Spleen (tissue), 11 donors: ENCODE data around the gene KRT31. TPM values are rescaled to one million over a fixed set of nuclear protein-coding genes. Genes with fewer than 3 reads are reported as not detected.
"Not testable (repeated sequence)": the region's sequence is repeated elsewhere in the genome, so short reads cannot be mapped to it uniquely, and the experiment has no call there.

Experiments used
- DNase-seq: peaks from one replicate; pipeline ENCODE4 v3.0.0-alpha.2; 2020
- H3K27ac ChIP-seq, 8 donors: fragments of 200-600 bp; sonication (generic) in 7 of 8; 1 replicate in 4 of 8; 2 replicates in 4 of 8; pipeline versions ENCODE4 v1.5.0 to v1.8.0; 2016 to 2021; ENCODE audit warnings: inconsistent platforms in 4 of 8, mild to moderate bottlenecking in 4 of 8, moderate library complexity in 1 of 8
- H3K27me3 ChIP-seq, 7 donors: fragments of 200-600 bp; sonication (generic) in 6 of 7; replicated peaks in 1 of 7; 1 replicate in 4 of 7; 2 replicates in 3 of 7; pipeline versions ENCODE4 v1.5.0 to v1.8.0; 2016 to 2021; ENCODE audit warnings: inconsistent platforms in 3 of 7, mild to moderate bottlenecking in 1 of 7
- H3K36me3 ChIP-seq, 6 donors: fragments of 200-600 bp; sonication (generic) in 5 of 6; 1 replicate in 4 of 6; 2 replicates in 2 of 6; pipeline versions ENCODE4 v1.5.0 to v1.8.0; 2016 to 2021; ENCODE audit warnings: inconsistent platforms in 2 of 6
- H3K4me1 ChIP-seq, 6 donors: fragments of 200-600 bp; sonication (generic) in 5 of 6; 1 replicate in 3 of 6; 2 replicates in 3 of 6; pipeline versions ENCODE4 v1.5.0 to v1.8.0; 2016 to 2021; ENCODE audit warnings: inconsistent platforms in 3 of 6
- H3K4me3 ChIP-seq, 8 donors: fragments of 200-600 bp; sonication (generic) in 7 of 8; 1 replicate in 4 of 8; 2 replicates in 4 of 8; pipeline versions ENCODE4 v1.5.0 to v1.8.0; 2016 to 2021; ENCODE audit warnings: inconsistent platforms in 4 of 8, mild to moderate bottlenecking in 4 of 8, moderate library complexity in 2 of 8
- H3K9me3 ChIP-seq, 8 donors: fragments of 200-600 bp; sonication (generic) in 7 of 8; 1 replicate in 4 of 8; 2 replicates in 4 of 8; pipeline versions ENCODE4 v1.5.0 to v1.8.0; 2016 to 2021; ENCODE audit warnings: inconsistent platforms in 4 of 8
- CTCF ChIP-seq, 11 experiments: fragments of 200-600 bp in 7 of 11; fragments of 450-650 bp in 4 of 11; sonication (generic) in 4 of 11; IDR thresholded peaks in 8 of 11; conservative IDR thresholded peaks in 3 of 11; 1 replicate in 7 of 11; 2 replicates in 4 of 11; pipeline versions ENCODE4 v1.4.0 to v1.8.0; 2016 to 2021; ENCODE audit warnings: antibody characterized with exemption in 11 of 11, inconsistent platforms in 4 of 11, mild to moderate bottlenecking in 1 of 11
- POLR2A ChIP-seq, 3 donors: fragments of 450-650 bp; IDR thresholded peaks; one replicate each; pipeline ENCODE4 v1.5.1; 2017; ENCODE audit warnings: antibody characterized with exemption in 3 of 3, mild to moderate bottlenecking in 1 of 3
- POLR2AphosphoS5 ChIP-seq, 3 donors: sonication (generic); formaldehyde crosslinking; IDR thresholded peaks; one replicate each; pipeline ENCODE4 v1.5.1; 2017; ENCODE audit warnings: antibody characterized with exemption in 3 of 3
- WGBS, 5 donors: extraction: QIAGEN DNeasy Blood & Tissue Kit in 3 of 5; methylation state at CpG; one replicate each; pipeline versions ENCODE4 v1.1.5 to v1.1.7; 2013 to 2018; 5-methylcytosine and 5-hydroxymethylcytosine counted together
- intact Hi-C: fragments of 100-400 bp; cut with DNase I; formaldehyde crosslinking; loops from one replicate; pipeline ENCODE4 v1.15.0; 2023; ENCODE audit warnings: low total_unique reads
- polyA plus RNA-seq, 3 donors: library from polyadenylated mRNA; stranded (reverse); fragments of 200-250 nt; gene quantifications; one replicate each; pipeline ENCODE4 v1.2.1, GENCODE V29; 2013
- total RNA-seq, 7 donors: library from RNA; depleted of rRNA in 3 of 7; stranded (reverse); fragments of >200 nt in 3 of 7; fragmentation: NEBNext Ultra II Directional in 4 of 7; extraction: Animal tissue kit (Norgen Biotek cat#: 25700) in 4 of 7; gene quantifications; one replicate each; pipeline versions ENCODE4 v1.1.0 to v1.2.1, GENCODE V29; 2016 to 2021
- donor health status: healthy with polysubstance abuse.
- donor health status: DM: no; HTN: no; CAD: no; lungs with moderate emphysema.
- donor health status: DM: no; HTN: no; CAD: no.
- donor health status: Bipolar disorder and iron deficiency.
- donor health status: healthy.
- donor health status: DM: no; HTN: no; CAD: no.
- donor health status: DM: yes; HTN: yes; CAD: no.

The KRT31 gene
- total and polyA plus RNA-seq, 10 donors = not detected

GRCh38 chr17:41437254-41437653, 39.8 kb upstream of the KRT31 start:
- TF ChIP-seq POLR2A (IDR thresholded peaks at IDR 0.05) (no peak), POLR2AphosphoS5 (IDR thresholded peaks at IDR 0.05) (no peak), CTCF (IDR thresholded peaks at IDR 0.05 in 8 of 11, conservative IDR thresholded peaks at IDR 0.05 in 3 of 11) (no peak)
- no peak overlapping the region for H3K27ac ChIP-seq
- H3K4me1 ChIP-seq = peaks cover 0 to 4% (median 0%) of the 10 kb centered on the region in 6 donors
- H3K4me3 ChIP-seq = no peak overlapping the region
- intact Hi-C loops = no loop called here
- H3K9me3 ChIP-seq = no peaks in the 10 kb centered on the region
- WGBS, 5 donors = 69 to 83% (median 73%) methylated on average over 7 of the region's 7 CpGs
- no peaks in the 10 kb centered on the region for H3K36me3 ChIP-seq
- no peak for DNase-seq
- H3K27me3 ChIP-seq = peaks cover 0 to 9% (median 0%) of the 10 kb centered on the region in 7 donors

- no peak for DNase-seq
- no peak for TF ChIP-seq POLR2A (IDR thresholded peaks at IDR 0.05)
- no peak for TF ChIP-seq POLR2AphosphoS5 (IDR thresholded peaks at IDR 0.05)
- no peak for TF ChIP-seq CTCF (IDR thresholded peaks at IDR 0.05 in 8 of 11, conservative IDR thresholded peaks at IDR 0.05 in 3 of 11)
- H3K4me1 ChIP-seq = peaks cover 0 to 4% (median 0%) of the 10 kb centered on the region in 6 donors
- no peaks in the 10 kb centered on the region for H3K9me3 ChIP-seq
- intact Hi-C loops = no loop called here
- H3K27me3 ChIP-seq = peaks cover 0 to 16% (median 0%) of the 10 kb centered on the region in 7 donors
- WGBS, 5 donors = 59 to 75% (median 68%) methylated on average over 5 of the region's 5 CpGs
- H3K36me3 ChIP-seq = no peaks in the 10 kb centered on the region
- H3K4me3 ChIP-seq = no peak overlapping the region
- H3K27ac ChIP-seq = no peak overlapping the region
Observed at GRCh38 chr17:41434415-41434814, 37.0 kb upstream of the KRT31 start.

- TF ChIP-seq POLR2AphosphoS5 (IDR thresholded peaks at IDR 0.05) (no peak), CTCF (IDR thresholded peaks at IDR 0.05 in 8 of 11, conservative IDR thresholded peaks at IDR 0.05 in 3 of 11) (no peak), POLR2A (IDR thresholded peaks at IDR 0.05) (no peak)
- peaks cover 0 to 4% (median 0%) of the 10 kb centered on the region in 6 donors for H3K4me1 ChIP-seq
- intact Hi-C loops = no loop called here
- H3K36me3 ChIP-seq = no peaks in the 10 kb centered on the region
- H3K27me3 ChIP-seq = peaks cover 0 to 17% (median 0%) of the 10 kb centered on the region in 7 donors
- no peaks in the 10 kb centered on the region for H3K9me3 ChIP-seq
- DNase-seq = no peak
- H3K27ac ChIP-seq = no peak overlapping the region
- H3K4me3 ChIP-seq = no peak overlapping the region
- WGBS, 5 donors = 42 to 74% (median 63%) methylated on average over 4 of the region's 4 CpGs
Observed at GRCh38 chr17:41434005-41434404, 36.6 kb upstream of the KRT31 start.

GRCh38 chr17:41433586-41433985, 36.2 kb upstream of the KRT31 start:
- H3K4me3 ChIP-seq = no peak overlapping the region
- intact Hi-C loops = no loop called here
- peaks cover 0 to 17% (median 0%) of the 10 kb centered on the region in 7 donors for H3K27me3 ChIP-seq
- no peak for DNase-seq
- WGBS, 5 donors = 51 to 62% (median 59%) methylated on average over 4 of the region's 4 CpGs
- H3K36me3 ChIP-seq = no peaks in the 10 kb centered on the region
- TF ChIP-seq CTCF (IDR thresholded peaks at IDR 0.05 in 8 of 11, conservative IDR thresholded peaks at IDR 0.05 in 3 of 11) (no peak), POLR2AphosphoS5 (IDR thresholded peaks at IDR 0.05) (no peak), POLR2A (IDR thresholded peaks at IDR 0.05) (no peak)
- H3K27ac ChIP-seq = no peak overlapping the region
- no peaks in the 10 kb centered on the region for H3K9me3 ChIP-seq
- H3K4me1 ChIP-seq = peaks cover 0 to 4% (median 0%) of the 10 kb centered on the region in 6 donors

- H3K9me3 ChIP-seq, DNase-seq, H3K36me3 ChIP-seq, H3K4me3 ChIP-seq, H3K4me1 ChIP-seq, intact Hi-C loops, H3K27ac ChIP-seq: not testable (repeated sequence)
- H3K27me3 ChIP-seq = peaks cover 0 to 17% (median 0%) of the 10 kb centered on the region in 7 donors
- WGBS, 5 donors = 85 to 91% (median 90%) methylated on average over 9 of the region's 9 CpGs
Observed at GRCh38 chr17:41430376-41430775, 33.0 kb upstream of the KRT31 start.
